ENCODE measurements around the gene OR4E1. TPM values are rescaled to one million over a fixed set of nuclear protein-coding genes. Genes with fewer than 3 reads are reported as not detected.

OR4E1 gene
- total and polyA plus RNA-seq, 8 donors: 0.05 to 0.08 (median 0.06) TPM; not detected in 3

DNA sequence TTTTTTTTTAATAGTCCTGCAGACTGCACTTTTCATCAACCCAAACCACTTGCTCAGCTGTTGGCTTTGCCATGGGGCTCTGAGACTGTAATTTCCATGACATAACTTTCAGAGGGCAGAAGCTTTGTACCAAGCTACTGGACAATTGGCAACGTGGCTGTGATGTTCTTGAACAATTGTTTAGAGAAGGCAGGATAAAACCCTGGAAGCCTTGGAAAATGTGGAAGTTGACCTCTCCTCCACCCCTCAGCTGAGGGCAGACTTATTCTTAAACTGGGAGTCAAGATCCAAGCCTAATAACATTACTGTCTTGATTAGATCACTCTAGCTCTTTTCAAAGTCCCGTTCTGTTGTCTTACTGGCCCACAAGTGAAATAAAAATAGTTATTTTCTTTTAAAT lies 2.2 kb downstream of the OR4E1 start:
- TF ChIP-seq, protein P1, sequence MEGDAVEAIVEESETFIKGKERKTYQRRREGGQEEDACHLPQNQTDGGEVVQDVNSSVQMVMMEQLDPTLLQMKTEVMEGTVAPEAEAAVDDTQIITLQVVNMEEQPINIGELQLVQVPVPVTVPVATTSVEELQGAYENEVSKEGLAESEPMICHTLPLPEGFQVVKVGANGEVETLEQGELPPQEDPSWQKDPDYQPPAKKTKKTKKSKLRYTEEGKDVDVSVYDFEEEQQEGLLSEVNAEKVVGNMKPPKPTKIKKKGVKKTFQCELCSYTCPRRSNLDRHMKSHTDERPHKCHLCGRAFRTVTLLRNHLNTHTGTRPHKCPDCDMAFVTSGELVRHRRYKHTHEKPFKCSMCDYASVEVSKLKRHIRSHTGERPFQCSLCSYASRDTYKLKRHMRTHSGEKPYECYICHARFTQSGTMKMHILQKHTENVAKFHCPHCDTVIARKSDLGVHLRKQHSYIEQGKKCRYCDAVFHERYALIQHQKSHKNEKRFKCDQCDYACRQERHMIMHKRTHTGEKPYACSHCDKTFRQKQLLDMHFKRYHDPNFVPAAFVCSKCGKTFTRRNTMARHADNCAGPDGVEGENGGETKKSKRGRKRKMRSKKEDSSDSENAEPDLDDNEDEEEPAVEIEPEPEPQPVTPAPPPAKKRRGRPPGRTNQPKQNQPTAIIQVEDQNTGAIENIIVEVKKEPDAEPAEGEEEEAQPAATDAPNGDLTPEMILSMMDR (IDR thresholded peaks at IDR 0.05): no peak
- H3K36me3 ChIP-seq: no peaks in the 10 kb centered on the region
- H3K4me3 ChIP-seq: no peak overlapping the region
- H3K9me3 ChIP-seq: peaks cover 0 to 9% of the 10 kb centered on the region in 2 donors
- no peak for ATAC-seq
- intact Hi-C loops (cut with DNase I): no loop called here
- H3K27me3 ChIP-seq: no peaks in the 10 kb centered on the region
- no peak for DNase-seq
- no peaks in the 10 kb centered on the region for H3K4me1 ChIP-seq
- H3K27ac ChIP-seq: no peak overlapping the region

DNA sequence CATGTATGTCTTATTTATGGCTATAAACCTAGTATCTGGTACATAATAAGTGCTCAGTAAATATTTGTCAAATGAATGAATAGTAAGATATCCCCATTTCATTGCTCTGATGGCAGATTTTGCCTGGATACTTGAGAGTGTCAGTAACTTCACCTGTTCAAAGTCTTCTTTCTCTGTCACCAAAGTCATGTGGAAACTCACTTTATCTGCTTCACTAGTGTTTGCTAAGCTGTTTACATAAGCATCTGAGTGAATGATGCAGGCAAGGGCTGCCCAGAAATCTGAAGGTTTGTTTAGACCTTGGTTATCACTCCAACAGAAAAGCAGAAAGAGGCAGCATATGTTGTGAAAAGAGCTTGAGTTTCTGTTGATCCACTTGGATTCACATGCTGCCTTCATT lies 4.3 kb downstream of the OR4E1 start:
- DNase-seq: no peak

DNA sequence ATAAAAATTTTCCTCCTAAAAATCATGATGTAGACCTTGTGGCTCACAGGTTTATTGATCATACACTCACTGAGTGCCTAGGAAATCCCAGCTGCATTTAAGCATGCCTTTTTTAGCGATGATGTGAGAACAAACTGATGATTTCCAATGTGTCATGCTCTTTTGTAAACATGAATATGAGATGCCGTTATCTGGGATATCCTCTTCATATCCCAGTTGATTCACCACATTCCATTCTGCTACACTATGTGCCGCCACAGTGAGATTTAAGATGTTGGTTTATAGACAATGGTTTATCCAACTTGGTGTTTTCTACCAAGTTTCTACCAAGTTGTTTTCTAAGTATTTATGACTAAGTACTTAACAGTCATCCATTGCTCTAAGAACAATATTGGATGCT lies 5.2 kb downstream of the OR4E1 start:
- no peak overlapping the region for H3K27ac ChIP-seq
- no peaks in the 10 kb centered on the region for H3K27me3 ChIP-seq

More for the DNA sequence above, 4.3 kb downstream of the OR4E1 start:
- intact Hi-C loops (cut with DNase I): no loop called here
- H3K36me3 ChIP-seq: no peaks in the 10 kb centered on the region
- no peaks in the 10 kb centered on the region for H3K9me3 ChIP-seq
- TF ChIP-seq, protein P1 (IDR thresholded peaks at IDR 0.05): no peak
- no peaks in the 10 kb centered on the region for H3K27me3 ChIP-seq
- no peak overlapping the region for H3K27ac ChIP-seq
- ATAC-seq: no peak
- no peaks in the 10 kb centered on the region for H3K4me1 ChIP-seq
- H3K4me3 ChIP-seq: no peak overlapping the region

DNA sequence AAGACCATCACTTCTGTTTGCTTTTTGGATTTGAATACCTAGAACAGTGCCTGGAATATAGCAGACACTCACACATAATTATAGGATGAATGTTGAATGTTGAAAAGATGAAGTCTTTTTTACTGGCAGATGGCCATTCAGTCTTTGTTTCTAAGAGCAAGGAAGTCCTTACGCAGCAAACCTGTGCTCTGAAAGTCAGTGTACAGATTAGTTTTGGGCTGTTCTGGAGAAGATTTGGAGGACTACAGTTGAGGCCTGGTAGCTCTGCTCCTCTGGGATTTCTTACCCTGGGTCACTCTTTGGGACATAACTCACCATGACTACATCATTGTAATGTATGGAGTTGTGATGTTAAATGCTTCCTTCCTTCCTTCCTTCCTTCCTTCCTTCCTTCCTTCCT lies 16.6 kb downstream of the OR4E1 start:
- TF ChIP-seq, protein P1 (IDR thresholded peaks at IDR 0.05): no peak
- no peaks in the 10 kb centered on the region for H3K9me3 ChIP-seq
- no peak overlapping the region for H3K4me3 ChIP-seq
- ATAC-seq: no peak
- H3K36me3 ChIP-seq: no peaks in the 10 kb centered on the region
- no peaks in the 10 kb centered on the region for H3K4me1 ChIP-seq
- no peak overlapping the region for H3K27ac ChIP-seq
- peaks cover 0 to 7% of the 10 kb centered on the region in 2 donors for H3K27me3 ChIP-seq
- intact Hi-C loops (cut with DNase I): no loop called here
- no peak for DNase-seq

More for the DNA sequence above, 5.2 kb downstream of the OR4E1 start:
- Histone ChIP-seq H3K36me3 (no peaks in the 10 kb centered on the region), H3K4me3 (no peak overlapping the region), H3K9me3 (no peaks in the 10 kb centered on the region), H3K4me1 (no peaks in the 10 kb centered on the region)
- intact Hi-C loops (cut with DNase I): no loop called here
- TF ChIP-seq, protein P1 (IDR thresholded peaks at IDR 0.05): no peak
- ATAC-seq (no peak), DNase-seq (no peak)

DNA sequence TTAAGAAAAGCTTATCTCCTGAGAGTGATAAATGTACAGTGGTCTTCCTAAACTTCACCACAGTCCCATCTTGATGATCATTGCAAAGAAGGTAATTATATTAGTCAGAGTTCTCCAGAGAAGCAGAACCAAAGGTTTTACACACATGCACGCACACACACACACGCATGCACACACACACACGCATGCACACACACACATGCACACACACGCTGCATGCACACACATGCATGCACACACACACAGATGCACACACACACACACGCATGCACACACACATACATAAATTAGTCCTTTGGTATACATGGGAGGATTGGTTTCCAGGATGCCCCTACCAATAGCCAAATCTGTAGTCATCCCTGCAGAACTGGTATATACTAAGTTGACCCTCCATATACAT lies 19.4 kb downstream of the OR4E1 start:
- no peaks in the 10 kb centered on the region for H3K4me1 ChIP-seq
- H3K9me3 ChIP-seq: no peaks in the 10 kb centered on the region
- H3K36me3 ChIP-seq: no peaks in the 10 kb centered on the region
- TF ChIP-seq, protein P1 (IDR thresholded peaks at IDR 0.05): no peak
- intact Hi-C loops (cut with DNase I): no loop called here
- no peak overlapping the region for H3K4me3 ChIP-seq
- DNase-seq (no peak), ATAC-seq (no peak)
- H3K27ac ChIP-seq: no peak overlapping the region
- no peaks in the 10 kb centered on the region for H3K27me3 ChIP-seq
